GM19438 (cell line): ENCODE data around the gene CENPB.
A peak's percentile ranks its signal among the peaks of the same experiment; 100 is the strongest.
"Not testable (repeated sequence)": the region's sequence is repeated elsewhere in the genome, so short reads cannot be mapped to it uniquely, and the experiment has no call there.

Experiments used
- ATAC-seq: cut with Tn5 transposase; IDR thresholded peaks from one replicate; pipeline ENCODE4 v1.9.1; 2021; ENCODE audit warnings: low read depth; ENCODE audit not compliant: unreplicated experiment

CENPB gene, protein sequence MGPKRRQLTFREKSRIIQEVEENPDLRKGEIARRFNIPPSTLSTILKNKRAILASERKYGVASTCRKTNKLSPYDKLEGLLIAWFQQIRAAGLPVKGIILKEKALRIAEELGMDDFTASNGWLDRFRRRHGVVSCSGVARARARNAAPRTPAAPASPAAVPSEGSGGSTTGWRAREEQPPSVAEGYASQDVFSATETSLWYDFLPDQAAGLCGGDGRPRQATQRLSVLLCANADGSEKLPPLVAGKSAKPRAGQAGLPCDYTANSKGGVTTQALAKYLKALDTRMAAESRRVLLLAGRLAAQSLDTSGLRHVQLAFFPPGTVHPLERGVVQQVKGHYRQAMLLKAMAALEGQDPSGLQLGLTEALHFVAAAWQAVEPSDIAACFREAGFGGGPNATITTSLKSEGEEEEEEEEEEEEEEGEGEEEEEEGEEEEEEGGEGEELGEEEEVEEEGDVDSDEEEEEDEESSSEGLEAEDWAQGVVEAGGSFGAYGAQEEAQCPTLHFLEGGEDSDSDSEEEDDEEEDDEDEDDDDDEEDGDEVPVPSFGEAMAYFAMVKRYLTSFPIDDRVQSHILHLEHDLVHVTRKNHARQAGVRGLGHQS

GRCh38 chr20:3786665-3787323 is at the start of gene CENPB:
Gene CENPB (minus strand): TSS chr20:3786740. CDS start chr20:3786483, 257 bp downstream.
- ATAC-seq = peak; percentile 63

- ATAC-seq = no peak
Measured at GRCh38 chr20:3836132-3836531, 49.6 kb upstream of the CENPB start.

GRCh38 chr20:3829891-3830290 is 43.4 kb upstream of the CENPB start:
- ATAC-seq = not testable (repeated sequence)

- no peak for ATAC-seq
Measured at GRCh38 chr20:3828798-3829197, 42.3 kb upstream of the CENPB start.

GRCh38 chr20:3826420-3826819 is 39.9 kb upstream of the CENPB start:
- ATAC-seq = no peak

- ATAC-seq = no peak
Measured at GRCh38 chr20:3825526-3825925, 39.0 kb upstream of the CENPB start.

DNA sequence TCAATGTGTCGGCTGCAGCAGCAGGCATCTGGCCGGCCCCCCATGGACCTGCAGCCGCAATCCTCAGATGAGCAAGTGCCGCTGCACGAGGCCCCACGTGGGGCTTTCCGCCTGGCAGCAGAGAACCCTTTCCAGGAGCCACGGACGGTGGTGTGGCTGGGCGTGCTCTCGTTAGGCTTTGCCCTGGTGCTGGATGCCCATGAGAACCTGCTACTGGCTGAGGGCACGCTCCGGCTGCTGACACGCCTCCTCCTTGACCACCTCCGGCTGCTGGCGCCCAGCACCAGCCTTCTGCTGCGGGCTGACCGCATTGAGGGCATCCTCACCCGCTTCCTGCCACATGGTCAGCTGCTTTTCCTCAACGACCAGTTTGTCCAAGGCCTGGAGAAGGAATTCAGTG is 37.3 kb upstream of the CENPB start:
- ATAC-seq = no peak

DNA sequence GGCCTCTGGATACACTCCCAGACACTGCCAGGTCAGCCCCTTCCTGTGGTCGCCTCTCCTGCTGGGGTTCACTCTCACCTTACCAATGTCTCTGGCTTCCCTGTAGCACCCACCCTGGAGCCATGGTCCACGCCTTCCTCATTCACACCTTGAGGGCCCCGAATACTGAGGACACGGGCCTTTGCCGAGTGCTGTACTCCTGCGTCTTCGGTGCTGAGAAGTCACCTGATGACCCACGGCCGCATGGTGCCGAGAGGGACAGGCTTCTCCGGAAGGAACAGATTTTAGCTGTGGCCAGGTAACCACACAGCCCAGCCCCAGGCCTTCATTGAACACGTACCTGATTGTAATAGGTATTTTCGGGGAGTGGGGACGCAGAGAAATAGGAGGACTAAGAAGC is 35.5 kb upstream of the CENPB start:
- no peak for ATAC-seq

DNA sequence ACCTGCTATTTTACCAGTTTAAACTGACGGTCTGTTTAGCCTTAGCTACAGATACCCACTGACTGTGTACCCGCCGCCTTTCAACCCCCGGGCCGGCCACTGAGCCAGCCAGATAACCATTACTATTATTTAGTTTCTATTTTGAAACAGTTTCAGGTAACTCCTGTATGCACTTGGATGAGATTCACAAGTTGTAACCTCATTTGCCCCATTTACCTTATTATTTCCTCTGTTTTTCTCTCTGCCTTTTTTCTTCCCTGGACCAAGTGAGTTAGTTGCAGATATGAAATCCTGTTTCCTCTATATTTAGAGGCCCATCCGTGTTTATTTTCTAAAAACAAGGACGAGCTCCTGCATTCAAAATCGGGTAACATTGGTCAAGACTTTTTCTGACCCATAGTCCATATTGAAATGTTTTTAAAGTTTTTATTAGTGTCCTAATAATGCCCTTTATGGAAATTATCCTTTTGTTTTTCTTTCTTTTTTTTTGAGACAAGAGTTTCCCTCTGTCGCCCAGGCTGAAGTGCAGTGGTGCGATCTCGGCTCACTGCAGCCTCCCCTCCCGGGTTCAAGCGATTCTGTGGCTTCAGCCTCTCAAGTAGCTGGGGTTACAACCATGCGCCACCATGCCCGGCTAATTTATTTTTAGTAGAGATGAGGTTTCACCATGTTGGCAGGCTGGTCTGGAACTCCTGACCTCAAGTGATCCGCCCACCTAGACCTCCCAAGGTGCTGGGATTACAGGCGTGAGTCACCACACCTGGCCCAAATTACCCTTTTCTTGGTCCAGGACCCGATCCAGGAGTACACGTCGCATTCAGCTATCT is 34.6 kb upstream of the CENPB start:
- ATAC-seq = no peak

- ATAC-seq = peak; percentile 82
Measured at GRCh38 chr20:3820048-3820900, 33.7 kb upstream of the CENPB start, which contains the start of gene AP5S1. Gene AP5S1 (plus strand): TSS chr20:3820547. CDS start chr20:3822118, 1,571 bp downstream.

DNA sequence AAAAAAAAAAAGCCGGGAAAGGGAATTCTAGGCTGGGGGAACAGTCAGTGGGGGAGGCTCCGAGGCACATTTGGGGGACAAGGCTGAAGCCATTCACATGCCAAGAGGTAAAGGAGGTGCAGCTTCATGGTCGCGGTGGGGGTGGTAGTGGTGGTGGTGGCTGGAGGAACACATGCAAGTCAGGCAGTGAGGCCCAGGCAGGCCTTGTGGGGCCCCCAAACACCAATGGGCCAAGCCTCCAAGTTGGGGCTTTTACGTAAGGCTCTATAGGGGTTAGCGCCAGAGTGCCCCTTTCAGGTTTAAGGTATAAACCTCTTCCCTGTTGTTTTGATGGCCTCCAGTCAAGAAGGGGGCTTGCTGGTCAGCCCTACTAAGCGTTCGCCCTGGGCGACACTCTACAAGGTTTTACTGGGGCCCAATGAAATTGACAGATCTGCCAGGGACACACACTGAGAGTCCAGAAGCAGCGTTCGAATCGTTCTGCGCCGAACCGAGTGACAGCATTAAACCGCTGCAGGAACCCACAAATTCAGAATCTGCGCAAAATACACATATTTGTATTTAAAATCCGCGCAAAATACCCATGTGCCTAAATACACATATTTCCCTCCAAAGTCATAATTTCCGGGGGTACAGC is 33.0 kb upstream of the CENPB start:
- ATAC-seq = no peak

- ATAC-seq = no peak
Measured at GRCh38 chr20:3818155-3819151, 31.9 kb upstream of the CENPB start.

GRCh38 chr20:3815703-3816315 is 29.3 kb upstream of the CENPB start:
- no peak for ATAC-seq

GRCh38 chr20:3814928-3815495 is 28.5 kb upstream of the CENPB start:
- no peak for ATAC-seq

DNA sequence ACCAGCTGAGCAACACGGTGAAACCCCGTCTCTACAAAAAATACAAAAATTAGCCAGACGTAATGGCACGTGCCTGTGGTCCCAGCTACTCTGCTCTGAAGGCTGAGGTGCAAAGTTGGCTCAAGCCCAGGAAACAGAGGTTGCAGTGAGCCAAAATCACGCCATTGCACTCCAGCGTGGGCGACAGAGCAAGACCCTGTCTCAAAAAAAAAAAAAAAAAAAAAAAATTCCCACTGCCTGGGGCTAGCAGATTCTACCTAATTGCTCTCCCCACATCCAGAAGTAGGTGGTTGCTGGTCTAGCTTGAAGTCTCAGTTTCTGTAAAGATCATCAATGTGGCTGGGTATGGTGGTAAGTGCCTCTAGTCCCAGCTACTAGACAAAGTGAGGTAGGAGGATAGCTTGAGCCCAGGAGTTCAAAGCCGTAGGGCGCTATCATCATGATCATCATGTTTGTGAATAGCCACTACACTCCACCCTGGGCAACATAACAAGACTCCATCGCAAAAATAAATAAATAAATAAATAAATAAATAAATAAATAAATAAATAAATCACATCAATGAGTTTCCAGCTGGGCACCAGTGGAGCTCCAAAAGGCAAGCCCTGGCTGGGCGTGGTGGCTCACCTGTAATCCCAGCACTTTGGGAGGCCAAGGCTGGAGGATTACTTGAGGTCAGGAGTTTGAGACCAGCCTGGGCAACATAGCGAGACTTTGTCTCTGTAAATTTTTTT is 27.5 kb upstream of the CENPB start:
- ATAC-seq = no peak

DNA sequence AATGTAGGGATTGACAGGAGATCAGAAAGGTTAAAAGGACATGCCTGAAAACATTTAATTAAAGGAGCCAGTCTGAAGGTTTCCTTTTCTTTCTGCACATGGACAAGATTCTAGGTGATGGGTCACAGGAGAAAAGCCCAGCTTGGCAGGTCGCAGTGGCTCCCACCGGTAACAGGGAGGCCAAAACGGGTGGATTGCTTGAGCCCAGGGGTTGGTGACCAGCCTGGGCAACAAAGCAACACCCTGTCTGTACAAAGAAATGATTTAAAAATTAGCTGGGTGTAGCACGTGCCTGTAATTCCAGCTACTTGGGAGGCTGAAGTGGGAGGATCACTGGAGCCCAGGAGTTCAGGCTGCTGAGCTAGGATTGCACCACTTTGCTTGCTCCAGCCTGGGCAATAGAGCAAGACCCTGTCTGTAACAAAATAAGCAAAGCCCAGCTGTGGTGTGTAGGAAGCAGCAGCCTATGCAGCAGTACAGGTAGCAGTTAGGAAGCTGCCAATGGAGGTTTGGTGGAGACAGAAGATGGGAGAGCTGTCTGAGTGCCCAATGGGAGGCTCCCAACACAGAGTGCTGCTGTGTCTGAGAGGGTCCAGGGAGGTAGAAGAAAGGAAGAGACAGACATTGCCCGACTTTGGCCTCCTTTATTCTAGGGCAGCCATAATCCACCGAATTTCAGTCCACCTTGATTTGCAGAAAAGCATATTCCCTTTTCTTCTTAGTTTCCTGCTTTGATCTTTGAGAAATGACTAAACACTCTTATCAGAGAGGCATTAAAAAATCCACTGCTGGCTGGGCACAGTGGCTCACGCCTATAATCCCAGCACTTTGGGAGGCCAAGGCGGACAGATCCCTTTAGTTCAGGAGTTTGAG is 26.7 kb upstream of the CENPB start:
- ATAC-seq = no peak
